Activated T-helper 2 cell treated with anti-CD3 and anti-CD28 coated beads, Interferon-gamma antibody, Interleukin-2, Interleukin-4, amounts not matched to agents 10 μg/mL and 5 μg/mL and 100 μg/mL, durations not matched to agents 14 hours and 24 hours and 36 hours (primary cell): Measurements from ENCODE around the gene SHISAL1. TPM values are rescaled to one million over a fixed set of nuclear protein-coding genes. Genes with fewer than 3 reads are reported as not detected.

Source experiments
- DNase-seq: peaks from one replicate; pipeline ENCODE4 v3.0.0; 2021; ENCODE audit warnings: low spot score
- H3K27ac Mint-ChIP-seq: one replicate; pipeline ENCODE4 v1.8.0; 2021; ENCODE audit warnings: mixed read lengths
- H3K27me3 Mint-ChIP-seq: one replicate; pipeline ENCODE4 v1.8.0; 2021; ENCODE audit warnings: low read depth, mixed read lengths
- H3K36me3 Mint-ChIP-seq: one replicate; pipeline ENCODE4 v1.8.0; 2021; ENCODE audit warnings: low read depth, mixed read lengths
- H3K4me1 Mint-ChIP-seq: one replicate; pipeline ENCODE4 v1.8.0; 2021; ENCODE audit warnings: low read depth, mixed read lengths
- H3K4me3 Mint-ChIP-seq: one replicate; pipeline ENCODE4 v1.8.0; 2021; ENCODE audit warnings: low read depth, mild to moderate bottlenecking, moderate library complexity, mixed read lengths
- H3K9me3 Mint-ChIP-seq: one replicate; pipeline ENCODE4 v1.8.0; 2021; ENCODE audit warnings: mixed read lengths
- intact Hi-C: fragments of 100-400 bp; cut with micrococcal nuclease; formaldehyde crosslinking; loops from one replicate; pipeline ENCODE4 v1.15.1; 2023
- total RNA-seq: library from RNA; stranded (reverse); gene quantifications from 2 replicates; pipeline ENCODE4 v1.2.3, GENCODE V29; 2022

The SHISAL1 gene
- total RNA-seq, 1 donor from 2014 or later, result not detected

DNA sequence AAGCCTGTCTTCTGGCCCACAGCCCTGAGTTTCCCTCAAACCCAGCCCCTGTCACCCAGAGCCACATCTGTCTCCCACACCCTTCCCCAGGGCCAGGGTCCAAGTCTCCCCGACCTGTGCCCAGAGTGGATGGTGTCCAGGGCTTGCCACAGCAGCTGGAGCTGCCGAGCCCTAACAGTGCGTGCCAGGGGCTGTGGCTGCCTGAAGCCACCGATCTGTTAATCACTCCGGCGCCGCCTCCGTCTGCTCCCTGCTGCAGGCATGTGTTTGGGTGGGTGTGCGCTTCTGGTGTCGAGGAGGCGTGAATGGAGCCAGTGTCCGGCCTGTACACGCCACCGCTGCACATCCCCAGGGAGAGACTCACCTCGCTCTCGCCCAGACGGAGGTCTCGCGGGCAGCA, 26.1 kb downstream of the SHISAL1 start:
- no peak for DNase-seq
- Mint-ChIP-seq H3K27ac (no peak overlapping the region), H3K9me3 (no peaks in the 10 kb centered on the region), H3K27me3 (peaks cover 4% of the 10 kb centered on the region), H3K4me3 (no peak overlapping the region), H3K36me3 (no peaks in the 10 kb centered on the region), H3K4me1 (no peaks in the 10 kb centered on the region)
- intact Hi-C loops, result no loop called here

DNA sequence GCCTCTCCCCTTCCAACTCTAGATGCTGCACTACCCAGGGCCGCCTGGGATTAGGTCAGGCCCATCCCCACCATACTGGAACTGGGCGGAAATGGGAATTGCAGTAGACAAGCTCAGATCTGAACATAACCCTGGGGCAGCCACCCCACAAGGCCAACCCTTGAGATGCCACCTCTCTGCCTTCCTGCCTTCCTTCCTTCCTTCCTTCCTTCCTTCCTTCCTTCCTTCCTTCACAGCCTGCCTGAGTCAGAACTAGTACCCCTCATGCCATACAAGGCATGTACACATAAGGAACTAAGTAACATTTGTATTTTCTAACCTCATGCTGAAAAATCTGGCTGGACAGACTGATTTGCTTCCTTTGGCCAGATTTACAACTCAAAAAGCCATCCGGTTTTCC, 28.0 kb downstream of the SHISAL1 start:
- H3K27me3 Mint-ChIP-seq, result peaks cover 4% of the 10 kb centered on the region
- no peaks in the 10 kb centered on the region for H3K36me3 Mint-ChIP-seq
- H3K27ac Mint-ChIP-seq, result no peak overlapping the region

DNA sequence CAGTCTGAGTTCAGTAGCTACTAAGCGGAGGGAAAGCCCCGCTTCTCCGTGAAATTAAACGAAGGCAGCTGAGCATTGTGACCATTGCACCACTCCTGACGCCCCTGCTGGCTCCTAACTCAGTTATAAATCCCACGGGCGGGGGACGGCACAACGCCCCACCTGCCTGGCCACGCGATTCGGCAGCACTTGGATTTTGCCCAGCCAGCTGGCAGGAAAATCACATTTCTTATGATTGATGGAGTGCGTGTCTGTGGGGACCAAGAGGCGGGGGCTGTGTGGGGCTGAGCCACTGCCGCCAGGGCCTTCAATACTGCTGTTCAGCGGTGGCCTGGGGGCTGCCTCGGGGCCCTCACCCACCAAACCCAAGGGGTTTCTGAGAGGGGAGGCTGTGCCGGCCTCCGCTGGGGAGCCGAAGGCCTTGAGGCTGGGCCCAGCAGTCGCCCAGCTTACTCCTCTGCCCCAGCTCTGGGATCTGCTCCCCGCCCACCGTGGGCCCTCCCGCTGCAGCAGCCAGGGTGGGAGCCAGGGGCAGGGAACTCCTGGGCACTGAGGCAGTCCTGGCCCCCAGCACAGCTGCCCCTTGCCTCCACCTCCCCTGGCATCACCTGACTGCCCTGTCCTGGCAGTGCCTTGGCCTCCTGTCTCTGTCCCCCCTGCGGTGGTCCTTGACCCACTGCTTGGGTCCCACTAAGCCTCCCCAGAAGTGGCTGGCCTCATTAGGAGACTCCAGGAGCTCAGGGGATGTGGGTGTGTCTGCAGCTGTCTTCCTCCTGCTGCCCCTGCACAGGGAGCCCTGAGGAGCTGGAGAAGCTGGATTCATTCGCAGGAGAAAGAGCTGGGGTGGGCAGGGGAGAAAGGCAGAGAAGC, 30.7 kb downstream of the SHISAL1 start:
- intact Hi-C loops, result no loop called here
- Mint-ChIP-seq H3K4me1 (no peaks in the 10 kb centered on the region), H3K4me3 (no peak overlapping the region)

More for the DNA sequence above, 28.0 kb downstream of the SHISAL1 start:
- Mint-ChIP-seq H3K9me3 (no peaks in the 10 kb centered on the region), H3K4me1 (no peaks in the 10 kb centered on the region), H3K4me3 (no peak overlapping the region)
- intact Hi-C loops, result no loop called here
- no peak for DNase-seq

DNA sequence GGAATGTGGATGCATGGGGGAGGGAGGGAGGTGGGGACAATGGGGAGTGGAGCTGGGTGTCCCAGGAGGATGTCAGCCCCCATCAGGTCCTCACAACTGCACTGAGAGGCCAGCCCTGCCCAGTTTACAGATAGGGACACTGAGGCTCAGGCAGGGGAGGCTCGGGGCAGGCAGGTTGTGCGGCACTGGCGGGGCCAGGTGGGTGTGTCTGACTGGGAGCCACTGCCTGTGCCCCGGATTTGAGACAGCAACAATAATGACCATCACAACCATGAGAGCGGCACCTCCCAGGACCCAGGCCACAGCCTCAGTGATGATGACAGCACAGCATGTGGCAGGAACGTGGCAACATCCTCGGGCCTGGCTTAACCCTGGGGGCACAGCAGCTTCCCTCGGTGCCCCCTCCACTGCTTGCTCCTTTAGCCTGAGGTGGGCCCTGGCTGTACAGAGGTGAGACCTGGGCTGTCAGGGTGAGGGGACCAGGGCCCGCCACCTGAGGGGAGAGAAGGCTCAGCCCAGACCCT, 32.0 kb downstream of the SHISAL1 start:
- intact Hi-C loops, result no loop called here

More for the DNA sequence above, 30.7 kb downstream of the SHISAL1 start:
- Mint-ChIP-seq H3K9me3 (no peaks in the 10 kb centered on the region), H3K36me3 (no peaks in the 10 kb centered on the region), H3K27me3 (peaks cover 6% of the 10 kb centered on the region), H3K27ac (no peak overlapping the region)
- no peak for DNase-seq

DNA sequence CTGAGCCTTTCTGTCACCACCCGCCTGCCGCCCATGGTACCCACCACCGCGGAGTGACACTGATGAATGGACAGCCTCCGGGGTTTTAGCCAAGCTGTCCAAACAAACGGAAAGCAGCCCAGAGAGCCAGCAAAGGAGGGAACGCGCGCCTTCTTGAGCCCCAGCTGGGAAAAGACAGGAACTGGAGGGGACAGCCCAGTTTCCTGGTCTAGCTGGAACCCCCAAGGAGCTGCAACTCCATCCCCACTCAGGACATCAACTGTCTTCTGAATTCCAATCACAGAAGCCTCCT, 33.7 kb downstream of the SHISAL1 start:
- DNase-seq, result no peak
- H3K9me3 Mint-ChIP-seq, result no peaks in the 10 kb centered on the region

More for the DNA sequence above, 32.0 kb downstream of the SHISAL1 start:
- peaks cover 6% of the 10 kb centered on the region for H3K27me3 Mint-ChIP-seq
- no peaks in the 10 kb centered on the region for H3K36me3 Mint-ChIP-seq
- no peaks in the 10 kb centered on the region for H3K4me1 Mint-ChIP-seq
- no peak overlapping the region for H3K4me3 Mint-ChIP-seq
- H3K9me3 Mint-ChIP-seq, result no peaks in the 10 kb centered on the region
- DNase-seq, result no peak
- H3K27ac Mint-ChIP-seq, result no peak overlapping the region

DNA sequence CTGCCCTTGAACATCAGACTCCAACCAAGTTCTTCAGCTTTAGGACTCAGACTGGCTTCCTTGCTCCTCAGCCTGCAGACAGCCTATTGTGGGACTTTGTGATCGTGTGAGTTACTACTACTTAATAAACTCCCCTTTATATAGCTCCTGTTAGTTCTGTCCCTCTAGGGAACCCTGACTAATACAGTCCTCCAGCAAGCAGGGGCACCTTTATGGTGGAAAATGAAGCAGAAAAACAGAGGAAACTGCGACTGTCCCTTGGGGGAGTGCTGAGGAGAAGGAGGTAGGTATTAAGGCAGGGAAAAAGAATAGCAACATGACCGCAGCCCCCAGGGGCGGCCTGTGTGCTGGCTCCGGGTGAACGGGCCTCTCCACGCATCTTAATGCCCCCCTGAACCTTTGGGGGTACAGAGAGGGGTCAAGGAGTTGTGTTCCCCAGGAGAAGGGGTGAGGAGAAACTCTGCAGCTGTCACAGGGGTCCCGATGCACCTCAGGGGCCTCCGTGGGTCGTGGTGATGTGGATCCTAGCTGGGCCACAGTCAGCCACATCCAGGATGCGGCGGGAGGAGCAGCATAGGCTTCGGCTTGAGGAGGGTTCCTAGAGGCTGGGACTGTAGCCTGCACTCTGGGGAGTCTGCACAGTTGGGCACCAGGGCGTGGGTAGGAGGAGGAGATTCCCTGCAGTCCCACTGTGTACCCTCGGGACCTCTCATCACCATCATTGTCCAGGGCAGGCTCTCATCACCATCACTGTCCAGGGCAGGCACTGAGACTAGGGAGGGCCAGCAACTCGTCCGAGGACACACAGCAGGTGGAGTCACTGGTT, 34.3 kb downstream of the SHISAL1 start:
- H3K9me3 Mint-ChIP-seq, result no peaks in the 10 kb centered on the region
- intact Hi-C loops, result no loop called here
- no peak for DNase-seq

More for the DNA sequence above, 33.7 kb downstream of the SHISAL1 start:
- no peaks in the 10 kb centered on the region for H3K36me3 Mint-ChIP-seq
- intact Hi-C loops, result no loop called here
- no peak overlapping the region for H3K27ac Mint-ChIP-seq
- peaks cover 2% of the 10 kb centered on the region for H3K27me3 Mint-ChIP-seq
- H3K4me1 Mint-ChIP-seq, result no peaks in the 10 kb centered on the region
- no peak overlapping the region for H3K4me3 Mint-ChIP-seq

DNA sequence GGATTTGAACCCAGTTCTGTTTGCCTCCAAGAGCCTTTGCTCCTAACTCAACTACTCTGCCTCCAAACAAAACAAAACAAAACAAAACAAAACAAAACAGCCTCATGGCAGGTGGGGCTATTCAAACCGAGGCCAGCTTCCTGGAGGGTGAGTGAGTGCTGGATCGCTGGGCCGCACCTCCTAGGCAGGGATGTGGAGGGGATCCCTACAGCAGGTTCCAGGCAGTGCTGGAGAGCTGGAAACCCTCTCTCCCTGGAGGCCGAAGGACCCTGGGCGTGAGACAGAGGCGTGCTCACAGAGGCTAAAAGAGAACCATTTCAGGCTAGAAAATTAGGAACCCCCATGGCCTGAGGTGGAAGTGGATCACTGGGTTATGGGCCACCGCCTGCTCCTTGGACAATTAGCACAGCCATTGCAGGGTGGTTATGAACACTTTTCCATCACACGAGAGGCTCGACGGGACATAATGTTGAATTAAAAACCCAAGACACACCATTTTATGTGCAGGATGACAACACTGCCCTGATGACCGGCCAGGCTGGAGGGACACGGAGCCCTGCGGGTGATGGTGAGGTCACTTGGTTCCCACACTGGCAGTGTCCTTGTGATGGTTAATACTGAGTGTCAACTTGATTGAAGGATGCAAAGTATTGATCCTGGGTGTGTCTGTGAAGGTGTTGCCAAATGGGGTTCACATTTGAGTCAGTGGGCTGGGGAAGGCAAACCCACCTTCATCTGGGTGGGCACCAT, 35.2 kb downstream of the SHISAL1 start:
- peaks cover 4% of the 10 kb centered on the region for H3K27me3 Mint-ChIP-seq
- no peaks in the 10 kb centered on the region for H3K4me1 Mint-ChIP-seq
- H3K36me3 Mint-ChIP-seq, result no peaks in the 10 kb centered on the region
- no peaks in the 10 kb centered on the region for H3K9me3 Mint-ChIP-seq
- no peak overlapping the region for H3K27ac Mint-ChIP-seq
- intact Hi-C loops, result no loop called here
- no peak overlapping the region for H3K4me3 Mint-ChIP-seq
- no peak for DNase-seq

More for the DNA sequence above, 34.3 kb downstream of the SHISAL1 start:
- no peak overlapping the region for H3K27ac Mint-ChIP-seq
- no peaks in the 10 kb centered on the region for H3K36me3 Mint-ChIP-seq
- H3K27me3 Mint-ChIP-seq, result peaks cover 4% of the 10 kb centered on the region
- H3K4me3 Mint-ChIP-seq, result no peak overlapping the region
- no peaks in the 10 kb centered on the region for H3K4me1 Mint-ChIP-seq

DNA sequence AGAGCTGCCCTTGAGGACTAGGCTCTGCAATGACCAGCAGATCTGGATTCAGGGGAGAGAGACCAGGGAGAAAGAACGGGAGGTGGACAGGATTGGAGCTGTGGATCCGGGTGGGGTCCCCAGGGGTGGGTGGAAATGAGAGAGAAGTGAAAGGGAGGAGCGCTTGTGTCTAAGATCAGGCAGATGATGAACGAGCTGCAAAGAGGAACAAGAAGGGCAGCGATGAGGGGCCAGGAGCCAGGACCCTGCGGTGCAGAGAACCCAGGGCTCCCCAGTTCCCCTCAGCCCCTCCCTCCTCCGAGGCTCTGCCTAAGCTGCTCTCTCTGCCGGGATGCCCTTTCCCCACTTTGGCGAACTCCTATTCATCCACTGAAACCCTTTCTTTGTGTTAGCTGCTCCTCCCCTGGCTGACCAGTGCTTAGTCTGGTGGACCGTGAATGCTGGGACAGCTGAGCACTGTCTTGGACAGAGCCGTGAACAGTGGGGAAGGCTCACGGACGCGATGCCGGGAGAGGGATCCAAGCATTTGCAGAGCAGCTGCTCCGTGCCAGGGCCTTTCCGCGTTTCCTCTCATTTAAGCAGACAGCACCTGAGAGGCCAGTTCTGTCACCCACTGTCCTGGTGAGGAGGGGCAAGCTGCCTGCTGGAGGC, 35.9 kb downstream of the SHISAL1 start:
- H3K36me3 Mint-ChIP-seq, result no peaks in the 10 kb centered on the region
- H3K4me1 Mint-ChIP-seq, result no peaks in the 10 kb centered on the region
- H3K27ac Mint-ChIP-seq, result no peak overlapping the region
- intact Hi-C loops, result no loop called here
- no peak overlapping the region for H3K4me3 Mint-ChIP-seq
- DNase-seq, result no peak
- no peaks in the 10 kb centered on the region for H3K9me3 Mint-ChIP-seq
- peaks cover 4% of the 10 kb centered on the region for H3K27me3 Mint-ChIP-seq

DNA sequence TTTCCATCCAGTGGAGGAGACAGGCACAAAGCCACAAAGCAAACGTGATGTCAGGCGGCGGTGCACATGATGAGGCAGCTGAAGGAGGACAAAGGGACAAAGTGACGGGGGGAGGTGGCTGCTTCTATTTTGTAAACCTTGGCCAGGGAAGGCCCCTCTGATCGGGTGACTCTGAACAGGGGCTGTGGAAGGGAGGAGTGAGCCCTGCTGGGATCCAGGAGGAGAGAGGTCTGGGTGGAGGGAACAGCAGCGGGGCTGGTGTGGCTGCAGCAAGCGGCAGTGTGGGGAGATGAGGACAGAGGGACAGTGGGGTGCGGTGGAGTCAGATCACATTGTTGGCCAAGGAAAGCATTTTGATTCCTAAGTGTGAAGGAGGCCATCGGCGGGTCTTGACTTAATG, 36.7 kb downstream of the SHISAL1 start:
- no peaks in the 10 kb centered on the region for H3K36me3 Mint-ChIP-seq
- no peak overlapping the region for H3K4me3 Mint-ChIP-seq
- no peak overlapping the region for H3K27ac Mint-ChIP-seq
- intact Hi-C loops, result no loop called here
- H3K27me3 Mint-ChIP-seq, result peaks cover 4% of the 10 kb centered on the region
- H3K4me1 Mint-ChIP-seq, result no peaks in the 10 kb centered on the region
- DNase-seq, result no peak
- H3K9me3 Mint-ChIP-seq, result no peaks in the 10 kb centered on the region

DNA sequence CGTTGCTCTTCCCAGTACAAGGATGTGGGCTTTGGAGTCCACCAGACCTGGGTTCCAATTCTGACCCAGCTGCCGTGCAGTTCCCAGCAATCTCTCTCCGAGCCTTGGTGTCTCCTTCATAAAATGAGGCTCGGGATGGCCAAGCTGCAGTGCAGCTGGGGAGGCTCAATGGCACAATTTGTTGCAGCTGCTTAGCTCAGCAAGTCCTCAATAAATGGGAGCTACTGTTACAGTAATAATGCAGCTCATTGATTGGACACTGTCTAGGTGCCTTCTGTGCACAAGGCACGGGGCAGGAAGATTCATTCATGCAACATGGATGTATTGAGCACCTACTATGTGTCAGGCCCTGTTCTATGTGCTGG, 37.1 kb downstream of the SHISAL1 start:
- Mint-ChIP-seq H3K36me3 (no peaks in the 10 kb centered on the region), H3K4me3 (no peak overlapping the region), H3K9me3 (no peaks in the 10 kb centered on the region), H3K27ac (no peak overlapping the region), H3K27me3 (peaks cover 4% of the 10 kb centered on the region), H3K4me1 (no peaks in the 10 kb centered on the region)
- intact Hi-C loops, result no loop called here
- DNase-seq, result no peak

DNA sequence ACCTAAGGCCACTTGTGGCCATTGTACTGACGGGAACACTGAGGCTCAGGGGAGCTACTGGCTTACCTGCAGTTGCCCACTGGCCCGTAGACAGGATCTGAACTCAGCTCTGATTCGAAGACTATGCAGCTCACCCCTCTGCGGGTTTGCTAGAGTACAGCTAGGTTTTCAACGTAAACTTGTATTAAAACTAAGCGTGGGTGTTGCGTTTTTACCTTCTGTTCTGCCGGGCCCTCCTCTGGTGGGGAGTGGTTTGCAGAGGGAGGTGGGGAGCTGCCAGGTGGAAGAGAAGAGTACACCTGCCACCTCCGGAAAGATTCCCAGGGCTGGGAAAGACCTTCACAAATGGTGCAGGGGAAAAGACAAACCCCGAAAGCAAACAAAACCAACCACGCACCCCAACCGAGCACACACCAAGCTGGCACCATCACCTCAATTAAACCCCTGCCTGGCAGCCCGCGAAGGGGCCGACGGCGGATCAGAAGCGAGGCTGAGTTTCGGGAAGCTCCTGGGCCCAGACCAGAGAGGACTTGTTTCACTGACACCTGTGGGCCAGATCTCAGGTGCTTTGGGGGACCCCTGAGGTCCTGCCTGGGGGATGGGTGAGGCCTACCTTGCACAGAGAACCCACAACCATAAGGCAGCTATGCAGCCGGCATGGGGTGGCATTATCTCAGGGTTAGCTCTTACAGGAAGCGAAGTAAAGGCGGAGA, 37.7 kb downstream of the SHISAL1 start:
- intact Hi-C loops, result no loop called here
- no peak for DNase-seq
- no peaks in the 10 kb centered on the region for H3K4me1 Mint-ChIP-seq
- no peak overlapping the region for H3K4me3 Mint-ChIP-seq
- peaks cover 4% of the 10 kb centered on the region for H3K27me3 Mint-ChIP-seq
- no peaks in the 10 kb centered on the region for H3K36me3 Mint-ChIP-seq
- no peaks in the 10 kb centered on the region for H3K9me3 Mint-ChIP-seq
- H3K27ac Mint-ChIP-seq, result no peak overlapping the region

DNA sequence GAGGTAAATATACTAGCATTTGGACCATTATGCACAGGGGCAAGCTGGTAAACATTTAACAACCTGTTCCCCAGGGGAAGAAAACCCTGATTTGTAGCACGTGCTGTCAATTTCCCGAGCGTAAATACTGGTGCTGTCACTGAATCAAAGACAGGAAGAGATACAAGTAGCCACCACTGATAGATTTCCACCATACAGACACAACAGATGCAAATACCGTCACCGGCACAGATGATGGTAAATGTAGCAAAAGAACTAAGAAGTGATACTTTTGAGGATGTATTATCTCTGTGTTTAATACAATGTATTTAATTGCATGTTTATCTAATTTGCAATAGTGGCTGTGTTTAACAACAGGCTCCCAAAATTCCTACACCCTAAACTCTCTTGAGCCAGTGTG, 39.6 kb downstream of the SHISAL1 start:
- no peak for DNase-seq
- intact Hi-C loops, result no loop called here
- no peak overlapping the region for H3K27ac Mint-ChIP-seq
- H3K4me3 Mint-ChIP-seq, result no peak overlapping the region
- H3K36me3 Mint-ChIP-seq, result no peaks in the 10 kb centered on the region
- H3K27me3 Mint-ChIP-seq, result peaks cover 2% of the 10 kb centered on the region
- H3K4me1 Mint-ChIP-seq, result no peaks in the 10 kb centered on the region
- no peaks in the 10 kb centered on the region for H3K9me3 Mint-ChIP-seq
